Activated CD8-positive, alpha-beta memory T cell treated with anti-CD3 and anti-CD28 coated beads, Interleukin-2, amount 50 U/mL, for 48 hours (primary cell): Measurements from ENCODE around the gene CBLC.
"Not testable (repeated sequence)": the region's sequence is repeated elsewhere in the genome, so short reads cannot be mapped to it uniquely, and the experiment has no call there.

Experiments used
- DNase-seq: peaks from one replicate; pipeline ENCODE4 v3.0.0-alpha.2; 2020

CBLC gene

DNA sequence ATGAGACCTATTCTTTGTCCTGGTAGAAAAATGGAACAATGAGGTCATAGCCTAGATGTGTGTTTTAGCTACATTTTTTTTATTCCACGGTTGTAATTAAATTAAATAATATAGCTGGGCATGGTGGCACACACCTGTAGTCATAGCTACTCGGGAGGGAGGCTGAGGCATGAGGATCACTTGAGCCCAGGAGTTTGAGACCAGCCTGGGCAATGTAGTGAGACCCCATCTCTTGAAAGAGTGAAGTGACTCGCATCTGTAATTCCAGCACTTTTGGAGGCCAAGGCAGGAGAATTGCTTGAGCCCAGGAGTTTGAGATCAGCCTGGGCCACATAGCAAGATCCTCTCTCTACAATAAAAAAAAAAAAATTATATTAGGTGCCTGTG lies 11.7 kb upstream of the CBLC start:
- no peak for DNase-seq

DNA sequence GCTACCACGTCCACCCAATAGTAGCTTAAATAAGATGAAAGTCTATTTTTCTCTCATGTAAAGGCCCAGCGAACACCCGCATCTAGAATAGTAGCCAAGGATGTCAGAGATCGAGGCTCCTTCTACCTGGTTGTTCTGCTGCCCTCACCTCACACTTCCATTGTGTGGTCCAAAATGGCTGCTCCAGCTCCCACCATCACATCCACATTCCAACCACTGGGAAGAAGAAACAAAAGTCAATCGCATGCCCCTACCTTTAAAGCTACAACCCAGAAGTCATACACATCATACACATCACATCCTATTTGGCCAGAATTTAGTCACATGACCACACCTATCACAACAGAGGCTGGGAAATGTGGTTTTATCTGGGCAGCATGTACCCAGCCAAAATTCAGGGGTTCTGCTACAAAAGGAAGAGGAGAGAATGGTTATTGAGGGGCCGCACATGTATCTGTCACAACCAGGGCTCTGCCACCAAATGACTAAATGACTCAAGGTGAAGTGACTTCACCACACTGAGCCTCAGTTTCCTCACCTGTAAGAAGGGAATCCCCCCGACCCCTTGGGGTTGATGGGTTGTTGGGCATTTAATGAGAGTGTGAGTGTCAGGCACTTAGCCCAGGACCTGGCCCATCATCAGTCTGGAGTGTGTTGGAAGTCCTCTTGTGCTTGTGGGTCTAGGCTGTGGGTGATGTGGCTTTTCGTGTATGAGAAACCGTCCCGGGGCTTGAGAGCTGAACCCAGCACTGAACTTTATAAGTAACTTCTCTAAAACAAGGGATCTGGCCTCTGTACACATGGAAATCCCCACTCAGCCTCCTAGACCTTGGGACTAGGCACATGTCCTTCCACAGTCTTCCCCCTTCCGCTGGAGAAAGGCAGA lies 10.2 kb upstream of the CBLC start:
- DNase-seq: no peak

DNA sequence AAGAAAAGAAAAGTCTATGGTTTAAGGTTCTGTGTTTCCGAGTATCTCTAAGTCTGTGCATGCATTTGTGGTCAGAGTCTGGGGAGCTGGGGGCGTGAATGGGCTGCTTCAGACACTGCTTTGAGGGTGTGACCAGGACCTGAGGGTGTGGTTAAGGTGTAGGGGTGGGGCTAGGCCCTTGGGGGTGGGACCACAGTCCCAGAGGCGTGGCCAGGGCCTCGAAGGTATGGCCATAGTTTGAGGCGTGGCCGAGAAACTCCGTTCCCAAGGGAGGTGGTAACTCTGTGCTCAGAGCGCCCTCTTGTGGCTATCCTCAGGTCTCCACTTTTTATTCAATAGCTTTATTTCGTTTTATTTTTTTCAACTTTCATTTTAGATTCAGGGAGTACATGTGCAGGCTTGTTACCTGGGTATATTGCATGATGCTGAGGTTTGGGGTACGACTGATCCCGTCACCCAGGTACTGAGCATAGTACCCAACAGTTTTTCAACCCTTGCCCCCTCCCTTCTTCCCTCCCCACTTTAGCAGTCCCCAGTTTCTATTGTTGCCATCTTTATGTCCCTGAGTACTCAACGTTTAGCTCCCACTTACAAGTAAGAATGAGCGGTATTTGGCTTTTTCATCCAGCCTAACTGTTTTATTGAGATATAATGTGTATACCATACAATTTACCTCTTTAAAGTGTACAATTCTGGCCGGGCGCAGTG lies 7.0 kb upstream of the CBLC start:
- DNase-seq: peak; percentile 98

- not testable (repeated sequence) for DNase-seq
Observed at GRCh38 chr19:44772144-44772543, 5.5 kb upstream of the CBLC start.

DNA sequence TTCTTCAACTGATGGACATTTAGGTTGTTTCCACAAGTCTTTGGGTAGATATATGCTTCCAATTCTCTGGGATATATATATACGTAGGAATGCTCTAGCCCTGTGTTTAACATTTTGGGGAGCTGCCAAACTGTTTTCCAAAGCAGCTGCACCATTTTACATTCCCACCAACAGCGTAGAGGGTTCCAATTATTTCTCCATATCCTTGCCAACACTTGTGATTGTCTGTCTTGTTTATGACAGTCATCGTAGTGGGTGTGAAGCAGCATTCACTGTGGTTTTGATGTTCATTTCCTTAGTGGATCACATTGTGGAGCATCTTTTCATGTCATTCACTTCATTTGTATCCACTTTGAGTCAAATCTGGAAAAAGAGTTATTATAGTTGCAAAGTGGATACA lies 4.7 kb upstream of the CBLC start:
- DNase-seq: no peak

GRCh38 chr19:44775676-44776240 lies 1.9 kb upstream of the CBLC start:
- no peak for DNase-seq

- DNase-seq: no peak
Observed at GRCh38 chr19:44776402-44777096, 1.1 kb upstream of the CBLC start.

GRCh38 chr19:44779150-44779549 lies 1.5 kb downstream of the CBLC start:
- DNase-seq: no peak

GRCh38 chr19:44781694-44782093 lies 4.0 kb downstream of the CBLC start:
- DNase-seq: not testable (repeated sequence)

DNA sequence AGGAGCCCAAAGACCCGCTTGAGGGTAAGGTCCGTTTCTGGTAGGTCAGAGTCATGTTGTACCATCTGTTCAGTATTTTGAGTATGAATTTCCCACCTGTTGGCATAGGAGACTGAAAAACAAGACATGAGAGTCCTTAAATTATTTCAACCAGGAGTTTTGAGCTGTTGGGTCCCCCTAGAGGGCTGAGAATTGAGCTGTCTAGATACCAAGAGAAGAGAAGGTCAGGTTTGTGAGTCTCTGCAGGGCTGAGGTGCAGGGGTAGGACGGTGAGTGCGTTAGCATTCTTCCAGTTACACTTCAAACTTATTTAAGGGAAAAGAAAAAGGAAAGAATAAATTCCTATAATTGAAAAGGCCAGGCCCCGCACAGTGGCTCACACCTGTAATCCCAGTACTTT lies 5.0 kb downstream of the CBLC start:
- DNase-seq: no peak

DNA sequence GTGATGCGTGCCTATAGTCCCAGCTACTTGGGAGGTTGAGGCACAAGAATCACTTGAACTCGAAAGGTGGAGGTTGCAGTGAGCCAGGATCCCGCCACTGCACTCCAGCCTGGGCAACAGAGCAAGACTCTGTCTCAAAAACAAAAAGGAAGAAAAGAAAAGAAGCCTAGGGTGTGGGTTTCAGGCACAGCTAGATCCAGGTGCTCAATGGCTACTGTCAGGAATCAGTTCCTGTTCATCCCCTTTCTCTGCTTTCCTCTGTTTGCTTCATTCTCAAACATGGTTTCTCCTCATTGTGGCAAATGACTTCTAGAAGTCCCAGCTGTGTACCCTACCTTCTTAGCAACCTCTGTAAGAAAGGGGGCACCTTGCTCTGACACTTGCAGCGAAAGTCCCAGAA lies 5.9 kb downstream of the CBLC start:
- no peak for DNase-seq

DNA sequence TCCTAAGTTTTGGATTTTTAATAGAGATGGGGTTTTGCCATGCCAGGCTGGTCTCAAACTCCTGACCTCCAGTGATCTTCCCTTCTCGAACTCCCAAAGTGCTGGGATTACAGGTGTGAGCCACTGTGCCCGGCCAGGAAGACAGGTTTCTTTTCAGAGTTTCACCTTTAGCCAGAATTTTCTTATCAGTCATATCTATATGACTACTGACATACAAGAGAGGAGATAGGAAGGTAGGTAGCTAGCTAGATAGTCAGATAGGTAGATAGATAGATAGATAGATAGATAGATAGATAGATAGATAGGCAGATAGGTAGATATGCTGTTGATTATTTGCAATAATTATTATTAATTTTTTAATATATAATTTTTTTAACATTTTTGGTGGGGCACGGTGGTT lies 7.6 kb downstream of the CBLC start:
- no peak for DNase-seq

DNA sequence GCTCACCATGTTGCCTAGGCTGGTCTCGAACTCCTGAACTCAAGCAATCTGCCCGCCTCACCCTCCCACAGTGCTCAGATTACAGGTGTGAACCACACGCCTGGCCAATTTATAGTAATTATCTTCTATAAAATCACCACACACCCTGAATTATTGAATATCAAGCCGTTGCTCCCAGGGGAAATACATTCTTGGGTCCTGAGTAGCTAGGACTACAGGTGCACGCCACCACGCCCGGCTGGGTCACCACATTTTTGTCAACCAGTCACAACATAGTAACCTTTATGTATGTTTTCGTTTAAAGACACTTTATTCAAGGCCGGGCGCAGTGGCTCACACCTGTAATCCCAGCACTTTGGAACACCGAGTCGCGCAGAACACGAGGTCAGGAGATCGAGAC lies 8.3 kb downstream of the CBLC start:
- no peak for DNase-seq

DNA sequence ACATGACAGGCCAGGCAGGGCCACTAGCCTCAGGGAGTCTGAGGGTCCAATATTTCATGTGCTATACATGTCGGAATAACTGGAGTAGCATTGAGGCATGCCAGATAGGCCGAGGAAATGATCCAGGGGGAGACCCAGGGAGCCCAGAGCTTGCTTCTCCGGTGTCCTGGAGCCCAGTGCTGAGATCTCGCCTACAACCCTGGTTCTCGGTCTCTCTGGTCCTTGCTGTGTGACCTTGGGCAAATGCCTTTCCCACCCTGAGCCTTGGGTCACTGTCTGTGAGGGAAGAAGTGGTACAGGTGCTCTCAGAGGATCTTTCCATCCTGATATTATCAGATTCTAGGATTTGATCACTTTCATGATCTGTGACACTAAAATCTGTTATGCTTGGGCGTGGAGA lies 11.3 kb downstream of the CBLC start:
- no peak for DNase-seq

DNA sequence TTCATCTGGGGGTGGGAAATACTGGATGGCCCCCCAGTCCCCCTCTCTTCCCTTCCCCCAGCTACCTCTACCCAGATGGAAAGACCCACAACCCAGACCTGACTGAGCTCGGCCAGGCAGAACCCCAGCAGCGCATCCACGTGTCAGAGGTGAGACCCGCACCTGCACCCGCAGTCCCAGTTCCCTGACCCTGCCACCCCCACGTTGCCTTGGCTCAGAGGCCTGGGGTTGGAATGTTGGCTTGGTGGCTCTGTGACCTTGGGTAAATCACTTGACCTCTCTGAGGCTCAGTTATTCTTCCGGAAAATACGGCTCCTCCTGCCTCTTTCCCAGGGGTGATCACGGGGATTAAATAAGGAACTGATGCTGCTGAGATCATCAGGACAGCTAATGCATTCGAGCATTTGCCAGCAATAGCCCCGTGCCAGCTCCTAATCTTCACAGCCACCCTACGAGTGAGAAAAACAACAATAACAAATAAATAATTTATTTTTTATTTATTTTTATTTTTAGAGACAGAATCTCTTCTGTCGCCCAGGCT lies 12.3 kb downstream of the CBLC start:
- DNase-seq: no peak

GRCh38 chr19:44792281-44792680 lies 14.6 kb downstream of the CBLC start:
- DNase-seq: no peak

DNA sequence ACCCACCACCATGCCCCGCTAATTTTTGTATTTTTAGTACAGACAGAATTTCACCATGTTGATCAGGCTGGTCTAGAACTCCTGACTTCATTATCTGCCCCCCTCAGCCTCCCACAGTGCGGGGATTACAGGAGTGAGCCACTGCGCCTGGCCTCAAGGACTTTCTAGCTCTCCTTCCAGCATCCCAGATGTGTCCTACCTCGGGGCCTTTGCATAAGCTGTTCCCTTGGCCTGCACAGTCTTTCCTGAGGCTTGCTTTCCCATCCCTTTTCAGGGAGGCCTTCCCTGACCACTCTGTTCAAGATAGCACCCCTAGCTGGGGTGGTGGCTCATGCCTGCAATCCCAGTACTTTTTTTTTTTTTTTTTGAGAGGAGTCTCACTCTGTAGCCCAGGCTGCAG lies 16.9 kb downstream of the CBLC start:
- no peak for DNase-seq

GRCh38 chr19:44795398-44795987 lies 17.8 kb downstream of the CBLC start:
- DNase-seq: no peak

DNA sequence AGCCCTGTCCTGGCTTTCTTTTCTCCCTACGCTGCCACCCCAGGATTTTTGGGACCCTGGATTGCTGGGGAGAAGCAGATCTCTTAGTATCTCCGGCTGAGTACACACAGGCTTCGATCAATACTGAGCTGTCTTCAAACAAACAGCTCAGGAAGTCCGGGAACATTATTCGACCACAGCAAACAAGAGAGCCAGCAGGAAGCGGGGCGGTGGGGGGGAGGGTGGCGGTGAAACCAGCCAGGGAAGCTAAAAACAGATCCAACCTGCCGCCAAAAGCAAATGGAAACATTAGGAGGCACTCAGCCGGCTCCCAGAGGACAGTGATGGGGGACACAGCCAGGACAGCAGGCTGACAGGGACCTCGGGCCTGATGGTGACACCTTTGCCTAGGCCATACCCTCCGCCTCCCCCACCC lies 19.0 kb downstream of the CBLC start:
- DNase-seq: no peak

GRCh38 chr19:44799627-44800346 lies 22.1 kb downstream of the CBLC start:
- DNase-seq: no peak

DNA sequence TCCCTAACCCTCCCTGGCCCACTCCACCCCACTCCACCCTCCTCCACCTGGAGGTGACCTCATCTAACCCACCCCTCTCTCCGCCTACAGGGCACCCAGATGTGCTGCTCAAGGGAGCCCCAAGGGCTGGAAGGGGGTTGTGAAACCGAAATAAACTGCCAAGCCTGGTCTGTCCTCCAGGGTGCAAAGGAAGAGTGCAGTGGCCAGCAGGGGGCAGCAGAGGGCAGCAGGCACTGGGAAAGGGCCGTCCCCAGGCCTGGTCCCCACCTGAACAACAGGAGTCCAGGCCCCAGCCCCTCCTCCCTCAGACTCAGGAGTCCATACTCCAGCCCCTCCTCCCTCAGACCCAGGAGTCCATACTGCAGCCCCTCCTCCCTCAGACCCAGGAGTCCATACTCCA lies 22.8 kb downstream of the CBLC start:
- DNase-seq: peak; percentile 98
